CD14-positive monocyte (primary cell): ENCODE measurements around the gene DRGX. TPM values are rescaled to one million over a fixed set of nuclear protein-coding genes. Genes with fewer than 3 reads are reported as not detected.

Experiments
- DNase-seq, 3 donors: peaks; one replicate each; pipeline ENCODE4 v3.0.0-alpha.2; 2011 to 2022
- H2AFZ ChIP-seq: 2 replicates; pipeline ENCODE4 v1.6.0; 2012; ENCODE audit warnings: mild to moderate bottlenecking, low read depth, low read length, inconsistent platforms; ENCODE audit not compliant: insufficient read depth, poor library complexity, severe bottlenecking
- H3K27ac ChIP-seq, 2 donors: 1 replicate in 1 of 2; 2 replicates in 1 of 2; pipeline ENCODE4 v1.5.1; 2012 to 2013; ENCODE audit warnings: low read length in 2 of 2, control low read depth in 1 of 2, inconsistent platforms in 1 of 2, low read depth in 1 of 2, mild to moderate bottlenecking in 1 of 2
- H3K27me3 ChIP-seq, 2 donors: one replicate each; pipeline versions ENCODE4 v1.6.0 to v1.6.1; 2011 to 2013; ENCODE audit warnings: low read length in 2 of 2; ENCODE audit not compliant: control insufficient read depth in 2 of 2, insufficient read depth in 2 of 2
- H3K36me3 ChIP-seq, 2 donors: replicated peaks in 1 of 2; 1 replicate in 1 of 2; 2 replicates in 1 of 2; pipeline versions ENCODE4 v1.5.1 to v1.6.1; 2012 to 2013; ENCODE audit warnings: low read length in 2 of 2, control low read depth in 1 of 2, inconsistent platforms in 1 of 2, mild to moderate bottlenecking in 1 of 2; ENCODE audit not compliant: insufficient read depth in 2 of 2, control insufficient read depth in 1 of 2
- H3K4me1 ChIP-seq, 2 donors: 1 replicate in 1 of 2; 2 replicates in 1 of 2; pipeline versions ENCODE4 v1.5.1 to v1.6.1; 2012 to 2013; ENCODE audit warnings: low read length in 2 of 2, control low read depth in 1 of 2, inconsistent platforms in 1 of 2, mild to moderate bottlenecking in 1 of 2, moderate library complexity in 1 of 2; ENCODE audit not compliant: insufficient read depth in 2 of 2, control insufficient read depth in 1 of 2
- H3K4me2 ChIP-seq: replicated peaks from 2 replicates; pipeline ENCODE3; 2012; ENCODE audit warnings: low read length, moderate library complexity, mild to moderate bottlenecking; ENCODE audit not compliant: poor library complexity, severe bottlenecking; ENCODE audit errors: extremely low read depth
- H3K4me3 ChIP-seq, 3 experiments: fragments of 200-600 bp in 1 of 3; sonication (generic) in 1 of 3; replicated peaks in 1 of 3; 1 replicate in 2 of 3; 2 replicates in 1 of 3; pipeline ENCODE4 v1.5.1; 2011 to 2013; ENCODE audit warnings: low read length in 3 of 3, mild to moderate bottlenecking in 3 of 3, control low read depth in 2 of 3, low read depth in 2 of 3, inconsistent platforms in 1 of 3, moderate library complexity in 1 of 3
- H3K79me2 ChIP-seq: 2 replicates; pipeline ENCODE4 v1.6.0; 2012; ENCODE audit warnings: mild to moderate bottlenecking, control low read depth, inconsistent platforms, low read length, moderate library complexity; ENCODE audit not compliant: insufficient read depth
- H3K9ac ChIP-seq: 2 replicates; pipeline ENCODE4 v1.6.0; 2017; ENCODE audit warnings: low read length, mild to moderate bottlenecking; ENCODE audit not compliant: insufficient read depth, poor library complexity, severe bottlenecking
- H3K9me3 ChIP-seq, 2 donors: replicated peaks in 1 of 2; 1 replicate in 1 of 2; 2 replicates in 1 of 2; pipeline versions ENCODE4 v1.5.1 to v1.6.1; 2012 to 2013; ENCODE audit warnings: low read length in 2 of 2, control low read depth in 1 of 2; ENCODE audit not compliant: control insufficient read depth in 1 of 2, insufficient read depth in 1 of 2
- H4K20me1 ChIP-seq: 2 replicates; pipeline ENCODE4 v1.6.0; 2012; ENCODE audit warnings: mild to moderate bottlenecking, low read length, control low read depth, moderate library complexity; ENCODE audit not compliant: insufficient read depth
- H3K27ac Mint-ChIP-seq, 7 donors: one replicate each; pipeline ENCODE4 v1.8.0; 2020; ENCODE audit warnings: mild to moderate bottlenecking in 7 of 7, mixed read lengths in 7 of 7, moderate library complexity in 6 of 7, inconsistent platforms in 2 of 7
- H3K27me3 Mint-ChIP-seq, 3 donors: one replicate each; pipeline ENCODE4 v1.8.0; 2021 to 2022; ENCODE audit warnings: low read depth in 3 of 3, mild to moderate bottlenecking in 3 of 3, mixed read lengths in 3 of 3, moderate library complexity in 3 of 3, inconsistent platforms in 1 of 3
- H3K36me3 Mint-ChIP-seq, 2 donors: one replicate each; pipeline ENCODE4 v1.8.0; 2020; ENCODE audit warnings: mixed read lengths in 2 of 2, inconsistent platforms in 1 of 2, mild to moderate bottlenecking in 1 of 2
- H3K4me1 Mint-ChIP-seq: one replicate; pipeline ENCODE4 v1.8.0; 2020; ENCODE audit warnings: mild to moderate bottlenecking, mixed read lengths
- H3K4me3 Mint-ChIP-seq, 2 donors: one replicate each; pipeline ENCODE4 v1.8.0; 2020; ENCODE audit warnings: mild to moderate bottlenecking in 2 of 2, mixed read lengths in 2 of 2, moderate library complexity in 1 of 2
- H3K9me3 Mint-ChIP-seq, 7 donors: one replicate each; pipeline ENCODE4 v1.8.0; 2020 to 2022; ENCODE audit warnings: mixed read lengths in 7 of 7, mild to moderate bottlenecking in 6 of 7, moderate library complexity in 6 of 7, inconsistent platforms in 2 of 7
- WGBS: methylation state at CpG from one replicate; pipeline ENCODE4 v1.1.5; 2013; ENCODE audit warnings: missing lambda C conversion rate; ENCODE audit not compliant: insufficient coverage; 5-methylcytosine and 5-hydroxymethylcytosine counted together
- intact Hi-C, 2 donors: fragments of 100-400 bp; cut with micrococcal nuclease; formaldehyde crosslinking; loops; one replicate each; pipeline versions ENCODE4 v1.15.0 to v1.15.1; 2023
- polyA plus RNA-seq, 3 donors: library from polyadenylated mRNA; depleted of rRNA in 1 of 3; unstranded in 2 of 3; stranded (reverse) in 1 of 3; fragments of 300-500 nt in 2 of 3; fragments of >200 nt in 1 of 3; fragmentation: Illumina TruSeq in 2 of 3; gene quantifications; 1 replicate in 2 of 3; 2 replicates in 1 of 3; pipeline ENCODE4 v1.2.3, GENCODE V29; 2012 to 2021
- TF ChIP-seq, protein P1 (sequence below): fragments of 200-600 bp; IDR thresholded peaks from one replicate; pipeline ENCODE4 v1.8.0; 2022; ENCODE audit warnings: antibody characterized with exemption, mild to moderate bottlenecking

DRGX gene
- polyA plus RNA-seq, 3 donors, result not detected

DNA sequence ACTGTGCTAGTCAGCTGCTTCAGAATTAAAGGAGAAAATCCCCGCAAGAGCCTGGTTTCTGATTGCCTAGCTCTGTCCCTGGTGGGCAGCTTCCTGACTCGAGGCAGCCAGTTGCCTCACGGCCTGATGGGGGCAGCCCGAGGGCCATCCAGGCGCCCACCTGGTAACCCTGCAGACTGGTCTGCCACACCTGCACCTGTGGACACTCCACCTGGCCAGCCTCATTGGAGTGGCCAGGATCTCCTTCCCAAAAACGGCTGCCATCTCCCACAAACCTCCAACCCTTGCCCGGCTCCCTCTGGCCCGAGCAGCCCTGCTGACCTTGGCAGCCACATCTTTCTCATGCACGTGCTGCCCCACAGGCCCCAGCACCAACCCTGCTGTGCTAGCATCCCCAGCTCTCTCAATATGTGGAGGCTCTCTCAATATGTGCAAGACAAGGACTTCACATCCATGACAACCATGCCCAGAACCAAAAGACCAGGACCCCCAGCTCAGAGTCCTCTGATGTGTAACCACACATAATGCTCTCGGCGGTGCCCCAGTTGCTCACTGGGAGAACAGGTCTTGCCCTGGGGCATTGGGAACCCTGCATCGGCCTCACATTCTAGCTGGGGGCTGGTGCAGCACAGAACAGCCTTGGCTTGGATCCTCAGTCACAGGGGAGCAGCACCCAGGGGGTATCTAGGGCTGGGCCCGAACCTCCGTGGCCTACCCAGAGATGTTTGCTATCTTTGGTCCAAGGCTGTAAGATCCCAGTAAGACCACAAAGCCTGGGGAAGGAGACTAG, 14.6 kb downstream of the DRGX start:
- intact Hi-C loops, result no loop called here
- H3K27me3 ChIP-seq, result no peaks in the 10 kb centered on the region
- no peak for DNase-seq
- Mint-ChIP-seq H3K4me1 (no peaks in the 10 kb centered on the region), H3K27ac (no peak overlapping the region), H3K27me3 (peaks cover 4 to 14% (median 8%) of the 10 kb centered on the region in 3 donors), H3K36me3 (no peaks in the 10 kb centered on the region), H3K9me3 (no peaks in the 10 kb centered on the region), H3K4me3 (no peak overlapping the region)
- H3K4me1 ChIP-seq, result no peaks in the 10 kb centered on the region
- no peaks in the 10 kb centered on the region for H4K20me1 ChIP-seq
- H3K9ac ChIP-seq, result no peak overlapping the region
- H3K36me3 ChIP-seq, result no peaks in the 10 kb centered on the region
- 93% methylated on average over 14 of the region's 14 CpGs for WGBS
- H3K9me3 ChIP-seq, result no peaks in the 10 kb centered on the region
- no peak overlapping the region for H2AFZ ChIP-seq
- H3K27ac ChIP-seq, result no peak overlapping the region
- no peak overlapping the region for H3K4me3 ChIP-seq
- H3K4me2 ChIP-seq, result no peak overlapping the region
- TF ChIP-seq, protein P1, sequence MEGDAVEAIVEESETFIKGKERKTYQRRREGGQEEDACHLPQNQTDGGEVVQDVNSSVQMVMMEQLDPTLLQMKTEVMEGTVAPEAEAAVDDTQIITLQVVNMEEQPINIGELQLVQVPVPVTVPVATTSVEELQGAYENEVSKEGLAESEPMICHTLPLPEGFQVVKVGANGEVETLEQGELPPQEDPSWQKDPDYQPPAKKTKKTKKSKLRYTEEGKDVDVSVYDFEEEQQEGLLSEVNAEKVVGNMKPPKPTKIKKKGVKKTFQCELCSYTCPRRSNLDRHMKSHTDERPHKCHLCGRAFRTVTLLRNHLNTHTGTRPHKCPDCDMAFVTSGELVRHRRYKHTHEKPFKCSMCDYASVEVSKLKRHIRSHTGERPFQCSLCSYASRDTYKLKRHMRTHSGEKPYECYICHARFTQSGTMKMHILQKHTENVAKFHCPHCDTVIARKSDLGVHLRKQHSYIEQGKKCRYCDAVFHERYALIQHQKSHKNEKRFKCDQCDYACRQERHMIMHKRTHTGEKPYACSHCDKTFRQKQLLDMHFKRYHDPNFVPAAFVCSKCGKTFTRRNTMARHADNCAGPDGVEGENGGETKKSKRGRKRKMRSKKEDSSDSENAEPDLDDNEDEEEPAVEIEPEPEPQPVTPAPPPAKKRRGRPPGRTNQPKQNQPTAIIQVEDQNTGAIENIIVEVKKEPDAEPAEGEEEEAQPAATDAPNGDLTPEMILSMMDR, result no peak
- H3K79me2 ChIP-seq, result no peaks in the 10 kb centered on the region

DNA sequence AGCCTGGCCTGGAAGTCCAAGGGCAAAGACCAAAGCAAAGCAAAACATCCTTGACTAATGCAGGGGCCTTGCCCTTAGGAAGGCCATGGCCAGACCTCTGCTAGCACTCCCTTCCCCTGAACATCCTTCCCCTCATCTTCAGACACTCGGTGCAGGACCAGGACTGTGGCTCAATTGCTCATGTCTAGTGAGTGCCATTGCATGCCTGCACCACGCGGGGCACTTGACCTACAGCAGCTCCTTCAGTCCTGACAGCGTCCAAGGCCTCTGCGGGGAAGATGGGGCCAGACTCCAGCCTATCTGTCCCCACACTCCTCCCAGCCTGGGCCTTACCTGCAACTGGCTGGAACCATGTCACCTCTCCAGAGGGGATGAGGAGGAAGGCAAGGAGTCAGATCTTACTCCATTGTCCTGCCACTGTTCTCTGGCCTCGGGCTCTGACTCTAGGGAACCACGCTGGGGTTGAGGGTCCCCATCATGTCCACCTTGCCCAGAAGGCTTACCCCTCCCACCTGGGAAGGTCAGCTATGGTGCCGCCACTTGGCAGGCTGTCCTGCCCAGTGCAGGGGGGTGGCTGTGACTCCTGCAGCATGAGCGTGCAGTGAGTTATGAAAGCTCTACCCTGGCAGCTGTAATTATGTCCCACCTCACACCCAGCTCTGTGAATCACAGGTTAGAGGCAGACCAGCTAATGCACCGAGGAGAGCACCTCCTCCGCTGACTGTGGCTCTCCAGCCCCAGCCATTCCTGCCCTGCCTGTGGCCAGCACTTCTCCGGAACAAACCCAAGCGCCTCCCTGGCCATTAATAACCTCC, 16.1 kb downstream of the DRGX start:
- H3K79me2 ChIP-seq, result no peaks in the 10 kb centered on the region
- intact Hi-C loops, result no loop called here
- H3K4me1 ChIP-seq, result no peaks in the 10 kb centered on the region
- Mint-ChIP-seq H3K9me3 (no peaks in the 10 kb centered on the region), H3K4me1 (no peaks in the 10 kb centered on the region), H3K27me3 (peaks cover 6 to 14% (median 8%) of the 10 kb centered on the region in 3 donors), H3K4me3 (no peak overlapping the region), H3K36me3 (no peaks in the 10 kb centered on the region), H3K27ac (no peak overlapping the region)
- no peak overlapping the region for H2AFZ ChIP-seq
- H3K4me2 ChIP-seq, result no peak overlapping the region
- DNase-seq, result peak in 1 of 3 donors; percentile 11
- TF ChIP-seq, protein P1, result peak; percentile 41
- H3K27me3 ChIP-seq, result no peaks in the 10 kb centered on the region
- H3K27ac ChIP-seq, result no peak overlapping the region
- WGBS, result 58% methylated on average over 9 of the region's 13 CpGs
- no peak overlapping the region for H3K9ac ChIP-seq
- H4K20me1 ChIP-seq, result no peaks in the 10 kb centered on the region
- H3K9me3 ChIP-seq, result no peaks in the 10 kb centered on the region
- no peaks in the 10 kb centered on the region for H3K36me3 ChIP-seq
- H3K4me3 ChIP-seq, result no peak overlapping the region
